Raji (cell line): Measurements from ENCODE around the gene MAGI2.

Experiments used
- POLR2A ChIP-seq: IDR thresholded peaks from 2 replicates; pipeline ENCODE4 v1.6.1; 2011; ENCODE audit warnings: low read depth, low read length, control low read depth; ENCODE audit not compliant: insufficient read depth

Gene MAGI2

DNA sequence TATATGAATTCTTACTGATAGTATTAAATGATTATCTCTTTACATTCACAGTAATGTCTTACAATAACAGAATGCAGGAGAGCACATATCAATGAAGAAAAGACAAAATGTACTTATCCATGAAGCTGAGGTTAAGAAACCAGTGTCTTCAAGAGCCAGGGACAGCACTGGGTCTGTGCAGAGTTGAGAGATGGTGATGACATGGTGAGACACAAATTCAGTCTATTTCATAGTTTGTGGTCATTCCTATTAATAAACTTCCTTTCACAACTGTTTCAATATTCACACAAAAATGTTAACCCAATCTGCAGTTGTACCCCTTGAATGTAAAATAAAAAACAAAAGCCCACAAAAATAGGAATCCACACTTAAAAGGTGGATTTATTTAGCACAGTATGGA is 5.3 kb upstream of the MAGI2 start:
- no peak for TF ChIP-seq POLR2A

DNA sequence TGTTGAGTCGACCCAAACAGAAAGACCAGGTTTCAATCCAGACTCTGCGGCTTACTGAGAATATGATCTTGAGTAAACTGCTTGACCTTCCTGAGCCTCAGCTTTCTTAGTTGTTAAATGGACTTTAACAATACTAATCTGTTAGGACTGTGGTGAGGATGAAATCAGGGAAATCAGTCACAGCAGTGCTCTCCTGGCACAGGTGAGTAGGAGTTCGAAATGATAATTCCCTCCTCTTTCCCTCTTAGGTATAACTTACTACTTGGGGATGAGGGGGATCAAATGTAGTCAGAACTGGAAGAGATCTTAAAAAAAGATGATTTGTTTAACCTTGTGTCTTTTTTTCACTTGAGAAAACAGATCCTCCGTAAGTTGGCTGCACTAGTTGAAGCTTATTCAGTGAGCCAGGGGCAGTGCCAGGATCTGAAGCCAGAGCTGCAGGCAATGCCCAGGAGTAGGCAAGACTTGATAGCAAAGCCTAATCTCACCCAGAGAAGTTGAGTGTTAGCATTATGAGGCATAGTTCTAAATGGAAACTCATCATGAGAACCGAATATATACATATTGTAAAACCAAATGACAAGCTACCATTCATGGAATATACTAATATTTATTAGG is 1.8 kb upstream of the MAGI2 start:
- no peak for TF ChIP-seq POLR2A

DNA sequence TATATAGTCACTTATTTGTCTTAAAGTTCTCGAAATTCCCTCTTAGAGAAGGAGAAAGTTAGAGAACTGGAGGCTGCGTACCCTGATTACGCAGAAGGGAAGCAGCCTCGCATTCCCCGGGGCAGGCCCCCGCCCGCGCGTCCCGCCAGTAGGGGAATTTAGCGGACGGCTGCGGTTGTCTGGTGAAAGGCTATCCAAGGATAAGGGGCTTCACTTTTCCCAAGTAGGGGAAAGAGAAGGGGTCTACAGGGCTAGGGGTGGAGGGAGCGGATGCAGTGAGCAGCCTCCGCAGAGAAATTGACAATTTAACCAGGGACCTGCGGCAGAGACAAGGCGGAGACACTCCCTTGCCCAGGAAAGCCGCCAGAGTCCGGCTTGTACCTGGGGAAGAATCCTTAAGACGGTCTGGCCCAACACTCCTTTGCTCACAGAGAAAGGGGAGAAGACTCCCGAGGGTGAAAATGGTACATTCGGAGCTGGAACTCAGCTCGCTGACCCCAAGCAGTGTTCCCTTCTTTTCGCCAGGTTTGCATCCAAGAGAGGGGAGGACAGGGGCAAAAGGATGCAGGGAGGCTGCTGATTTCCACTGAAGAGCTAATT is 994 bp upstream of the MAGI2 start:
- TF ChIP-seq POLR2A: no peak

DNA sequence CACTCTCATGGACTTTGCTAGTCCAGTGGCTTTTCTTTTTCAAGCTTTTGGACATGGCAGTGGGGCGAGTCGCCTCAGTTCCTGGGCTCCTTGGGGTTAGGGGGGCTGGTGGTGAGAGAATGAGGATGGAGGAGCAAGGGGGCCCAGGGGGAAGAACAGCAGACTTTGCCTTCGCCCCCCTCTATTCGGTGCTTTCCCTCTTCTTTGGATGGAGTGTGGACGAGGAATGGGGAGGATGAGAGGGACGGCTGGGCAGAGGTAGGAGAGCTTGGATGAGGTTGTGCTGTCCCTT is 255 bp downstream of the MAGI2 start:
- no peak for TF ChIP-seq POLR2A

DNA sequence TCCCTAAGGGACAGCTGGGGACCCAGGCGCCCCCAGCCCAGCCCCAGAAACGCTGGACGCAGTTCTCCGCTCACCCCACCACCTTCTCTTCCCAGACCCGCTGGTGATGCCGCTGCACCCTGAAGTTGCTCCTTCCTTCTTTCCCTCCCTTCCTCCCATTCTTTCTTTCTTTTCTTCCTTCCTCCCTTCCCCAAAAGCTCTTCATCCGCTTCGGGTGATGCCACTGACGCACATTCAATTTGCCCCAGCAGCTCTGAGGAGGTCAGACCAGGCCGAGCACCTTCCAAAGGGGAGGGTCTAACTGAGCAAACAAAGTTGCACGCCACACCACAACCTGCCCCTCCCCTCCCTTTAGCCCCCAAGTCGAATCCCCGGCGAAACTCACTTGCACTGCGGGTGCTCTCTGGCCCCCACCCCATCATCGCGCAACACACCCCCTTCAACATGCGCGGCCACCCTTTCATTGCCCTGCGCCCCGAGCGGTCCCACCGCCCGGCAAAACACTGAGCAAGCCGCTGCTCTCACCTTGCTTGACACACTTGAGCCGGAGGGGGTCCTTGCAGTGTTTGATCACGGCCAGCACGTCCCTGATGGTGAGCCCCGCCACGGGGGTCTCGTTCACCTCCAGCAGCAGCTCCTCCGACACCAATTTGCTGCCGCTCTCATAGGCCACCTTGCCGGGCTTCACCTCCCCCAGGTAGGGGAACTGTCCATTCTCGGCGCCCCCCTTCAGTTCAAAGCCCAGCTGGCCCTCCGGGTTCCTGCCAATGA is 787 bp downstream of the MAGI2 start:
- no peak for TF ChIP-seq POLR2A

DNA sequence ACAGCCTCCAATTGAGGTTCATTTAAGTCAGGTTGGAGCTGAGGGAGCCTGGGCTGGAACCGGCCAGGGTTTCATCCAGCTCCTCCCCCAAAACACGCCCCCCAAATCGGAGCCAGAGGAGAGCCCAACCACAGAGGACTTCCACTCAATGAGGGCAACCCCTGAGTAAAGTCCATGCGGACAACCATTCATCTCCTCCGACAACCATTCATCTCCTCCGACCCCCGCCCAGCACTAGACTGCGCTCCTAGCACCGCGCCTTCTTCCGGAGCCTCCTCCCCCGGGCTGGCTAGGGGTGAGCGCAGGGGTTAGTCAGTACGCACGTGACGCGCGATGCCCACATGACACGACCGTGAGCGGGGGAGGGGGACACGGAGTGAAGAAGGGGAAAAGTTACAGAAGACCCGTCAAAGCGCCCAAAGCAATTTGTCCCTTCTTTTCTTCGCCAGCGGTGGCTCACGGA is 1.4 kb downstream of the MAGI2 start:
- TF ChIP-seq POLR2A: no peak

DNA sequence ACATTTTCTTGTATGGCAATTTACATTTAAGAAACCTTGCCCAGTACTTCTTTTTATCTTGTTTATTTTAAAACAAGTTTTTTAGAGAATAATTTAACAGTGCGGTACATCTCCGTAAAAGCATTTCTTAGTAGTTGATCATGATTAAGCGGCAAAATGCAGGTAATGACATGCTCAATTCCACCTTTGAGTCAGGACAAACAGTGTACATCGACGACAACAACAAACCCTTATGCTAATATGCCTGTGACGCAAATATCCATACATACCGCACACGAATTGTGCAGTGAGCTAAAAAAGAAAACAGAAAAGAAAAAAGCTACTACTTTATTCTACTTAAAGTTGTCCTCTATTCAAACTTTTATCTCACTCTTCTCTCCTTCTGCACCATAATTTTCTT is 1.9 kb downstream of the MAGI2 start:
- no peak for TF ChIP-seq POLR2A

DNA sequence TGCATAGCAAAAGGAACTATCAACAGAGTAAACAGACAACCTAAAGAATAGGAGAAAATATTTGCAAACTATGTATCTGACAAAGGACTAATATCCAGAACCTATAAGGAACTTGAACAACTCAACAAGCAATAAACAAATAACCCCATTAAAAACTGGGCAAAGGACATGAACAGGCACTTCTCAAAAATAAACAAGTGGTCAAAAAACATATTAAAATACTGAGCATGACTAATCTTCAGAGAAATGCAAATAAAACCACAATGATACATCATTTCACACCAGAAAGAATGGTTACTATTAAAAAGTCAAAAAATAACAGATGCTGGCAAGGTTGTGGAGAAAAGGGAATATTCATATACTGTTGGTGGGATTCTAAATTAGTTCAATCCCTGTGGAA is 17.1 kb downstream of the MAGI2 start:
- TF ChIP-seq POLR2A: no peak

DNA sequence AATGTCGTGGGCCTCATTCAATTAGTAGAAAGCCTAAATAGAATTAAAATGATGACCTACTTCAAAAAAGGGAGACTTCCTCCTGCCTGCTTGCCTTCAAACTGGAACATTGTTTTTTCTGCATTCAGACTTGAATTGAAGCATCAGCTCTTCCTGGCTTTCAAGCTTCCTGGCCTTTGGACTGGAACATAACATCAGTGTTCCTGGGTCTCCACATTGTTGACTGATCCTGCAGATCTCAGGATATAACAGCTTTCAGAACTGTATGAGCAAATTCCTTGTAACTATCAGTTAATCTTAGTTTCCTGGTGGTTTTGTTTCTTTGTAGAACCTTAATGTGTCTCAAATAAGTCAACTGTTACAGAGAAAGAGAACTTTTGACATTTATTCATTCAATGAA is 18.6 kb downstream of the MAGI2 start:
- no peak for TF ChIP-seq POLR2A

DNA sequence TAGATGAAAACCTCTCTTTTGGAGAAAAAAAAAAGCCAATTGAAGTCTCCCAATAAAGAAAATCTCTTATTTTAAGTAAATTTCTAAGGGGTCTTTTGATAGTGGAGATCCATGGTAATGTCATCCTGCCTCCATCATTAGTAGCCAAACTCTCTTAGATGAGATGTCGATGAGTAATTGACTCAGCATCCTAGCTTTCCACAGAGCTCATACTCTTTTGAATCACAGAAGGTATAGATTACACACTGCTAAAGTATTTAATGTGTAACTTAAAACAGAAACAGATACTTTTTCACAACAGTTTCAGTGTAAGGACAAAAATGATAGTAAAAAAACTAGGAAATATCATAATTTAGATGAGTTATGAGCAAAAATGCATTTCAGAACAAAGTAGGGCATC is 19.4 kb downstream of the MAGI2 start:
- TF ChIP-seq POLR2A: no peak

DNA sequence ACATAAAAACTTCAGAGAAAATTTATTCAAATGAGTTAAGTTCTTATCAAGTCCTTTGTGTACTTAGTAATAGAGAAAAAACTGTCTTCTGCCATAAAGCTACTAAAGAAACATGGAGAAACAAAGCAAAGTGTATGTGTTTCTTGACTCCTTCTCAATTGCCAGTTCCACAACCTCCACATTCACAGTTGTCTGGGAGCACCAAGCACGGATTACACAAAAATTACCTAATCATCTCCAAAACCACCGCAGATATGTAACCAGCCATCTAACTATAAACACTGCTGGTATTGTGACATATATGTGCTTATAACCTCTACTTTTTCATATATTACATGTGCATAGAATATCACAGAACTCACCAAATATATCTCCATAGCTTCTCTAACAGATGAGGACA is 23.1 kb downstream of the MAGI2 start:
- no peak for TF ChIP-seq POLR2A

DNA sequence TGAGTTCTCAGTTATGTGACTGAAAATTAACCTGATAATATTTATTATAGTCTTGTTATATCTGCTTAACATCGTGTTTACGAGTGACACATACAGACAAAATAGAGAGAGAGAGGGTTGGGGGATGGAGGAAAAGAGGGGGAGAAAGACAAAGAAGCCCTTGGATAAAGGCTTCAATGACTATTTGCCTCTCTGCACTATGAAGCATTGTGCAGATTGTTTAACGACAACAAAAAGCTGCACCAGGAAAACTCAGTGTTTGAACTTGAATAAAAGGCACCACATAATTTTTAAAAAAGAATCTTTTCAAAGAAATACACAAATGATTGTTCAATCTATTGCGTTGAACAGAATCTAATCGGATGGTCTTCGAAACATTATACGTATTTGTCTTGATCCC is 27.8 kb downstream of the MAGI2 start:
- no peak for TF ChIP-seq POLR2A

DNA sequence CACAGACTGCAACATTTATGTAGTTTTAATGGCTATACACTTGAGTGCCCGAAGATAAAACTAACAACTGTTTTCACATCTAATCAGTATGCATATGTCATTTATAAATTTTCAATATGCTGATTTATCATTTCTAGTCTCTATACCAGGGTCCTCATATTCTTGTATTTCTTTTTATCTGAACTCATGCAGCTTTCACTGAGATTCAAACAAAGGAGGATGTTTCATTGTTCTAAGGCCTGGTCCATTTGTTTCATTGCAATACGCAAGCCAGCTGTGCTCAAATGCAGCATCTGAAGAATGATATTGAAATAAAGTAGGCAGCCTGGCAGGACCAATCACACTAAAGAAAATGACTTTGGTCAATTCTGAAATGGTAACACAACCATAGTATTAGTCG is 31.7 kb downstream of the MAGI2 start:
- TF ChIP-seq POLR2A: no peak

DNA sequence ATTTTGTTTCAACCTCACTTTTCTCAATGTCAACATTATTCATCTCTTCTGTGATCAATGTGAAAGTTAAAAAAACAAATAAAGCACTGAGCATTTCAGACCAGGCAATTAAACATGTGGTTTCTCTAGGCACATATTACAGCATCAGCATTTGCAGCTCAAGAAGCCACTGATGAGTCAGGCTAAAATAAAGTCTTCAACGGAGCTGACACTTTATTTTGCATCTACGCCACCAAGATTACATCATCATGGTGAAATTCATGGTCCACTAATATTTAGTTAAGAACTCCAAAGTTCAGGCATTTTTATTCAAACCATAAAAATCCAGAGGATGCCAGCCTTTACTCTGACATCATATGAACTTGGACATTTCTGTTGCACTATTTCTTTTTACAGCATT is 33.0 kb downstream of the MAGI2 start:
- no peak for TF ChIP-seq POLR2A

DNA sequence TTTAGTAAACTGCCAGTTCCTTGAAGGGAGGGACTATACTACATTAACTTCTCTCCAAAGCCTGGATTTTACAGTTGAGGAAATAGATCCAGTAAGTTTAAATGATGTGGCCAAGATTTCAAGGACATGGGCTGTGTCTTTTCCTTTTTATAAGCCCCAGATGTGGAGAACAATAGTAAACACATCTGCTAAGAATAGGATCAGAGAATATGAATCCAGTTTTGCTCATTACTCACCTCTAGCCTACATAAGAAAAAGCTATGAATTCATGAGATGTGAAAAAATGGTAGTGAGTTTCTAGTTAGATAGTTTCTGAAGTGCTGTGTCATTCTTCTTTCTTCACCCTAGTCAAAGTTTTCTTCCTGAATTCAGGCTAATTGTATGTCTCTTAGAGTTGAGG is 38.6 kb downstream of the MAGI2 start:
- TF ChIP-seq POLR2A: no peak

DNA sequence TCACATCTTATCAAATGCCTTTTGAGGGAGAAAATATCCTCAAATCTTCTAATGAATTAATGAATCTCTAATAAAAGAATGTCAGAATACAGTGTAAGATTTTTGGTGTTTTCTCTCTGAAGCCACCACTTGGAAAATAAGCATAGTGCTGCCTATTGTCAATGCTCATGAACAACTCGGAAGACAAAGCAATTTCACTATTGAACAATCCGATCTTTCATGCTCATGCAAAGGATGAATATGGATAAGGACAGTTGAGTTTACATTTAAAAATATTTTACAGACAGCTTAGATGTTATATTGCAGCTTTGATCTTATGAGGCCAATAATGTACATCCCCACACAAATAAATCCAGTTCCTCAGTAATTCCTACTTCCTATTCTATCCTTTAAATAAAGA is 40.6 kb downstream of the MAGI2 start:
- TF ChIP-seq POLR2A: no peak

DNA sequence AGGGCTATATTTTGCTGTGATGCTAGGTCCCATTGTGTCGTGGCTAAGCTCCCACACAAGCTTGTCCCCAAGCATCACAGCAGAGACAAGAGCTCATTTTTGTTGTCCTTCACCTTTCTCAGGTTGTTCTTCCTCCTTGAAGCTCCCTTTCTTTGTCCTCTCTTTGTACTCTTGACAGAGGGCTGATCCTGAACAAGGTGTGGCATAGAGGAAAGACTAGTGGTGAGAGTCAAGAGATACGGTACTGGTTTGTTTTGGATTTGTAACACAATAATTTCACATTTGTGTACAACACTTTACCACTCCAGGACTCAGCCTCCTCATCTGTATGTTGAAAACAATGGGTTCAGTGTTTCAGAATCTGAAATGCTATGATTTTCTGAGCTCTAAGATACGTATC is 41.0 kb downstream of the MAGI2 start:
- TF ChIP-seq POLR2A: no peak
